ENCODE data around the gene KDM4F. TPM values are rescaled to one million over a fixed set of nuclear protein-coding genes. Genes with fewer than 3 reads are reported as not detected.

The KDM4F gene
- total RNA-seq, 1 experiment from 2014 or later, result not detected

- no peaks in the 10 kb centered on the region for H4K20me1 ChIP-seq (ENCODE audit: insufficient read depth)
- no TSS peak for BruUV-seq (replicated peaks)
- no peak overlapping the region for H2AFZ ChIP-seq (ENCODE audit: low read depth, low read length, poor library complexity, severe bottlenecking)
- ChIA-PET CTCF (no interaction called here), POLR2A (no interaction called here), RAD21 (ENCODE audit: low non-redundant PET in 1 of 2, low total read pairs in 2 of 2, uncharacterized antibody in 2 of 2, unreplicated experiment in 2 of 2) (no interaction called here)
- ATAC-seq, result no peak
- intact Hi-C loops (cut with micrococcal nuclease), result no loop called here
- no peak for DNase-seq (ENCODE audit: low read depth, low spot score)
- no peak overlapping the region for H3K27ac ChIP-seq (ENCODE audit: low read depth, low read length)
- H3K9me3 ChIP-seq (ENCODE audit: control insufficient read depth in 1 of 2, insufficient read depth in 1 of 2, low read depth in 1 of 2, low read length in 2 of 2), result no peaks in the 10 kb centered on the region
- H3K9me2 ChIP-seq (ENCODE audit: insufficient read depth), result no peaks in the 10 kb centered on the region
- H3K9ac ChIP-seq (ENCODE audit: low read length), result no peak overlapping the region
- H3K79me2 ChIP-seq (ENCODE audit: insufficient read depth, low read length), result no peaks in the 10 kb centered on the region
- no peak overlapping the region for H3K4me3 ChIP-seq (replicated peaks in 1 of 2; ENCODE audit: low read depth in 1 of 2, low read length in 2 of 2)
- H3K27me3 ChIP-seq (ENCODE audit: insufficient read depth, low read length), result no peaks in the 10 kb centered on the region
- peaks cover 12 to 23% of the 10 kb centered on the region in 2 experiments; a peak in 3 of 4 replicates for H3K4me1 ChIP-seq (ENCODE audit: control insufficient read depth in 1 of 2, insufficient read depth in 2 of 2, low read length in 2 of 2)
- no peak for TF ChIP-seq RAD21 (IDR thresholded peaks at IDR 0.05; ENCODE audit: low read depth)
- no peak for TF ChIP-seq TCF7L2 (IDR thresholded peaks at IDR 0.05; ENCODE audit: borderline replicate concordance, extremely low read depth, insufficient read depth, insufficient read length)
- no peak for TF ChIP-seq YY1 (IDR thresholded peaks at IDR 0.05; ENCODE audit: extremely low read depth, insufficient replicate concordance, low read depth, low read length)
- TF ChIP-seq, protein P1, sequence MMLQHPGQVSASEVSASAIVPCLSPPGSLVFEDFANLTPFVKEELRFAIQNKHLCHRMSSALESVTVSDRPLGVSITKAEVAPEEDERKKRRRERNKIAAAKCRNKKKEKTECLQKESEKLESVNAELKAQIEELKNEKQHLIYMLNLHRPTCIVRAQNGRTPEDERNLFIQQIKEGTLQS (IDR thresholded peaks at IDR 0.05), result no peak
- no peak for TF ChIP-seq POLR2A (IDR thresholded peaks at IDR 0.05; ENCODE audit: borderline replicate concordance, extremely low read depth, insufficient read depth, insufficient read length)
- no peak for TF ChIP-seq CBX3 (IDR thresholded peaks at IDR 0.05; ENCODE audit: low read depth)
- TF ChIP-seq EZH2 (IDR thresholded peaks at IDR 0.05), result no peak
- TF ChIP-seq ELF1 (IDR thresholded peaks at IDR 0.05; ENCODE audit: borderline replicate concordance, low read depth), result no peak
- TF ChIP-seq MAX (IDR thresholded peaks at IDR 0.05), result no peak
- no peak for TF ChIP-seq ZFX (IDR thresholded peaks at IDR 0.05)
- TF ChIP-seq CEBPB (IDR thresholded peaks at IDR 0.05; ENCODE audit: low read depth), result no peak
- no peak for TF ChIP-seq POLR2AphosphoS5 (IDR thresholded peaks at IDR 0.05; ENCODE audit: low read depth, low read length)
- TF ChIP-seq, protein P2, sequence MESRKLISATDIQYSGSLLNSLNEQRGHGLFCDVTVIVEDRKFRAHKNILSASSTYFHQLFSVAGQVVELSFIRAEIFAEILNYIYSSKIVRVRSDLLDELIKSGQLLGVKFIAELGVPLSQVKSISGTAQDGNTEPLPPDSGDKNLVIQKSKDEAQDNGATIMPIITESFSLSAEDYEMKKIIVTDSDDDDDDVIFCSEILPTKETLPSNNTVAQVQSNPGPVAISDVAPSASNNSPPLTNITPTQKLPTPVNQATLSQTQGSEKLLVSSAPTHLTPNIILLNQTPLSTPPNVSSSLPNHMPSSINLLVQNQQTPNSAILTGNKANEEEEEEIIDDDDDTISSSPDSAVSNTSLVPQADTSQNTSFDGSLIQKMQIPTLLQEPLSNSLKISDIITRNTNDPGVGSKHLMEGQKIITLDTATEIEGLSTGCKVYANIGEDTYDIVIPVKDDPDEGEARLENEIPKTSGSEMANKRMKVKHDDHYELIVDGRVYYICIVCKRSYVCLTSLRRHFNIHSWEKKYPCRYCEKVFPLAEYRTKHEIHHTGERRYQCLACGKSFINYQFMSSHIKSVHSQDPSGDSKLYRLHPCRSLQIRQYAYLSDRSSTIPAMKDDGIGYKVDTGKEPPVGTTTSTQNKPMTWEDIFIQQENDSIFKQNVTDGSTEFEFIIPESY (IDR thresholded peaks at IDR 0.05; ENCODE audit: extremely low read depth, insufficient replicate concordance, low read length), result no peak
- no peak for TF ChIP-seq EGR1 (IDR thresholded peaks at IDR 0.05; ENCODE audit: low read depth)
- no peak for TF ChIP-seq SIN3A (IDR thresholded peaks at IDR 0.05; ENCODE audit: low read depth)
- TF ChIP-seq REST (IDR thresholded peaks at IDR 0.05; ENCODE audit: low read depth), result no peak
- H3K4me2 ChIP-seq (ENCODE audit: low read length), result no peak overlapping the region
- H3K36me3 ChIP-seq (ENCODE audit: control insufficient read depth in 1 of 2, insufficient read depth in 2 of 2, low read length in 2 of 2), result no peaks in the 10 kb centered on the region
Observed at GRCh38 chr11:95082576-95083001, 33.4 kb downstream of the KDM4F start.

Data from HCT116 (cell line).